Neural progenitor cell (in vitro differentiated cells): ENCODE measurements around the gene KRTCAP2.

ENCODE experiments used
- CTCF ChIP-seq: fragments of 200-600 bp; sonication (generic); IDR thresholded peaks from 2 replicates; pipeline ENCODE4 v1.5.1; 2017; ENCODE audit warnings: antibody characterized with exemption, mild to moderate bottlenecking
- EZH2phosphoT487 ChIP-seq: fragments of 200-600 bp; sonication (generic); IDR thresholded peaks from 2 replicates; pipeline ENCODE4 v1.6.1; 2017; ENCODE audit warnings: antibody characterized with exemption

GRCh38 chr1:155160128-155160527 lies 13.0 kb downstream of the KRTCAP2 start:
- TF ChIP-seq CTCF (no peak), EZH2phosphoT487 (no peak)
